HepG2 (cell line): ENCODE measurements around the gene ZKSCAN5. TPM values are rescaled to one million over a fixed set of nuclear protein-coding genes. Genes with fewer than 3 reads are reported as not detected.
A peak's percentile ranks its signal among the peaks of the same experiment; 100 is the strongest.

ENCODE experiments used
- DR1 ChIP-seq: sonication (generic); formaldehyde crosslinking; IDR thresholded peaks from 2 replicates; pipeline ENCODE4 v1.8.0; 2021; ENCODE audit warnings: mild to moderate bottlenecking, missing genetic modification reagents, inconsistent platforms
- EED ChIP-seq: sonication (generic); formaldehyde crosslinking; IDR thresholded peaks from 2 replicates; pipeline ENCODE4 v1.5.0; 2020; ENCODE audit warnings: mild to moderate bottlenecking, missing genetic modification reagents
- HNRNPL ChIP-seq: fragments of 200-400 bp; formaldehyde crosslinking; IDR thresholded peaks from 2 replicates; pipeline ENCODE4 v1.6.1; 2017; ENCODE audit warnings: mild to moderate bottlenecking, low read depth, low read length
- IKZF4 ChIP-seq: sonication (generic); formaldehyde crosslinking; IDR thresholded peaks from 2 replicates; pipeline ENCODE4 v1.5.1; 2020; ENCODE audit warnings: borderline replicate concordance, mild to moderate bottlenecking, low read depth, missing genetic modification reagents; ENCODE audit errors: not compliant biosample characterization
- KLF11 ChIP-seq: IDR thresholded peaks from 2 replicates; pipeline ENCODE4 v1.6.1; 2016; ENCODE audit warnings: missing compliant biosample characterization
- NR2C2 ChIP-seq: sonication (generic); formaldehyde crosslinking; IDR thresholded peaks from 2 replicates; pipeline ENCODE4 v1.4.0; 2020; ENCODE audit warnings: missing genetic modification reagents, mild to moderate bottlenecking, moderate library complexity, borderline replicate concordance
- NR2F1 ChIP-seq, 2 experiments: fragments of 450-650 bp in 1 of 2; formaldehyde crosslinking in 1 of 2; IDR thresholded peaks; 2 replicates each; pipeline versions ENCODE4 v1.5.0 to v1.6.1; 2016 to 2020; ENCODE audit warnings: mild to moderate bottlenecking in 1 of 2, missing compliant biosample characterization in 1 of 2, missing genetic modification reagents in 1 of 2, moderate library complexity in 1 of 2
- PHF21A ChIP-seq: sonication (generic); formaldehyde crosslinking; IDR thresholded peaks from 2 replicates; pipeline ENCODE4 v1.5.0; 2020; ENCODE audit warnings: mild to moderate bottlenecking, missing genetic modification reagents
- SNAI1 ChIP-seq: sonication (generic); formaldehyde crosslinking; IDR thresholded peaks from 2 replicates; pipeline ENCODE4 v1.5.0; 2020; ENCODE audit warnings: mild to moderate bottlenecking, missing genetic modification reagents, borderline replicate concordance
- TEF ChIP-seq: sonication (generic); formaldehyde crosslinking; IDR thresholded peaks from 2 replicates; pipeline ENCODE4 v1.5.0; 2020; ENCODE audit warnings: missing genetic modification reagents
- XRCC5 ChIP-seq: fragments of 200-400 bp; formaldehyde crosslinking; optimal IDR thresholded peaks from 2 replicates; pipeline ENCODE3; 2017; ENCODE audit warnings: mild to moderate bottlenecking, low read length
- ZKSCAN8 ChIP-seq: IDR thresholded peaks from 2 replicates; pipeline ENCODE4 v1.6.1; 2016; ENCODE audit warnings: borderline replicate concordance, missing genetic modification reagents, missing compliant biosample characterization
- ZNF720 ChIP-seq: sonication (generic); formaldehyde crosslinking; IDR thresholded peaks from 2 replicates; pipeline ENCODE4 v1.4.0; 2020; ENCODE audit warnings: missing genetic modification reagents
- ZZZ3 ChIP-seq: sonication (generic); formaldehyde crosslinking; IDR thresholded peaks from 2 replicates; pipeline ENCODE4 v1.4.0; 2020; ENCODE audit warnings: missing genetic modification reagents, mild to moderate bottlenecking, borderline replicate concordance
- polyA plus RNA-seq, 8 experiments: library from polyadenylated mRNA; depleted of rRNA in 3 of 8; stranded (reverse) in 7 of 8; unstranded in 1 of 8; fragments of >200 nt; fragmentation: Illumina TruSeq in 4 of 8; extraction: Trizol in 4 of 8; gene quantifications; 2 replicates each; pipeline versions ENCODE4 v1.2.1 to v1.2.3, GENCODE V29; 2011 to 2016; ENCODE audit warnings: low read depth in 4 of 8, missing spikeins in 1 of 8, mixed read lengths in 1 of 8; ENCODE audit not compliant: insufficient read depth in 1 of 8
- total RNA-seq, 5 experiments: library from RNA; depleted of rRNA; stranded (reverse); fragments of >200 nt; fragmentation: Illumina TruSeq; extraction: Trizol; gene quantifications; 2 replicates each; pipeline ENCODE4 v1.2.3, GENCODE V29; 2016; ENCODE audit warnings: low read depth in 1 of 5
- TF ChIP-seq, protein P1 (sequence below): sonication (generic); formaldehyde crosslinking; IDR thresholded peaks from 2 replicates; pipeline ENCODE4 v1.4.0; 2020; ENCODE audit warnings: missing genetic modification reagents, borderline replicate concordance
- TF ChIP-seq, protein P2 (sequence below): IDR thresholded peaks from 2 replicates; pipeline ENCODE4 v1.6.1; 2016; ENCODE audit warnings: missing genetic modification reagents, missing compliant biosample characterization
- TF ChIP-seq, protein P3 (sequence below): sonication (generic); formaldehyde crosslinking; IDR thresholded peaks from 2 replicates; pipeline ENCODE4 v1.4.0; 2020; ENCODE audit warnings: mild to moderate bottlenecking, low read depth, missing genetic modification reagents
- TF ChIP-seq, protein P4 (sequence below): sonication (generic); formaldehyde crosslinking; IDR thresholded peaks from 2 replicates; pipeline ENCODE4 v1.4.0; 2020; ENCODE audit warnings: missing genetic modification reagents, borderline replicate concordance

The ZKSCAN5 gene
- total and polyA plus RNA-seq, 2 of the 13 experiments (the other 11 are each of a cell fraction or from before 2014, with no cell fraction given), result 5.5 to 11.7 TPM

- TF ChIP-seq, protein P1, sequence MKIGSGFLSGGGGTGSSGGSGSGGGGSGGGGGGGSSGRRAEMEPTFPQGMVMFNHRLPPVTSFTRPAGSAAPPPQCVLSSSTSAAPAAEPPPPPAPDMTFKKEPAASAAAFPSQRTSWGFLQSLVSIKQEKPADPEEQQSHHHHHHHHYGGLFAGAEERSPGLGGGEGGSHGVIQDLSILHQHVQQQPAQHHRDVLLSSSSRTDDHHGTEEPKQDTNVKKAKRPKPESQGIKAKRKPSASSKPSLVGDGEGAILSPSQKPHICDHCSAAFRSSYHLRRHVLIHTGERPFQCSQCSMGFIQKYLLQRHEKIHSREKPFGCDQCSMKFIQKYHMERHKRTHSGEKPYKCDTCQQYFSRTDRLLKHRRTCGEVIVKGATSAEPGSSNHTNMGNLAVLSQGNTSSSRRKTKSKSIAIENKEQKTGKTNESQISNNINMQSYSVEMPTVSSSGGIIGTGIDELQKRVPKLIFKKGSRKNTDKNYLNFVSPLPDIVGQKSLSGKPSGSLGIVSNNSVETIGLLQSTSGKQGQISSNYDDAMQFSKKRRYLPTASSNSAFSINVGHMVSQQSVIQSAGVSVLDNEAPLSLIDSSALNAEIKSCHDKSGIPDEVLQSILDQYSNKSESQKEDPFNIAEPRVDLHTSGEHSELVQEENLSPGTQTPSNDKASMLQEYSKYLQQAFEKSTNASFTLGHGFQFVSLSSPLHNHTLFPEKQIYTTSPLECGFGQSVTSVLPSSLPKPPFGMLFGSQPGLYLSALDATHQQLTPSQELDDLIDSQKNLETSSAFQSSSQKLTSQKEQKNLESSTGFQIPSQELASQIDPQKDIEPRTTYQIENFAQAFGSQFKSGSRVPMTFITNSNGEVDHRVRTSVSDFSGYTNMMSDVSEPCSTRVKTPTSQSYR (CRISPR knock-in tag), result no peak; the same call in 1 of the 2 replicates
- TF ChIP-seq ZNF720 (CRISPR knock-in tag) (0 out of 2 replicates have a peak, but pooled peaks have one; percentile 18), DR1 (CRISPR knock-in tag) (peak; percentile 97), HNRNPL (peak; percentile 78), XRCC5 (peak; percentile 56), ZKSCAN8 (CRISPR knock-in tag) (0 out of 2 replicates have a peak, but pooled peaks have one; percentile 2), IKZF4 (peak; percentile 48), TEF (0 out of 2 replicates have a peak, but pooled peaks have one; percentile 15), NR2C2 (CRISPR knock-in tag) (peak; percentile 91), PHF21A (CRISPR knock-in tag) (peak; percentile 53; the same call in 1 of the 2 replicates), ZZZ3 (peak; percentile 99; the same call in 1 of the 2 replicates), KLF11 (CRISPR knock-in tag) (peak; percentile 90; the same call in 1 of the 2 replicates), SNAI1 (CRISPR knock-in tag) (peak; percentile 26; the same call in 1 of the 2 replicates), EED (CRISPR knock-in tag) (peak; percentile 94), NR2F1 (CRISPR knock-in tag; IDR thresholded peaks at IDR 0.05) (no peak)
- TF ChIP-seq, protein P2, sequence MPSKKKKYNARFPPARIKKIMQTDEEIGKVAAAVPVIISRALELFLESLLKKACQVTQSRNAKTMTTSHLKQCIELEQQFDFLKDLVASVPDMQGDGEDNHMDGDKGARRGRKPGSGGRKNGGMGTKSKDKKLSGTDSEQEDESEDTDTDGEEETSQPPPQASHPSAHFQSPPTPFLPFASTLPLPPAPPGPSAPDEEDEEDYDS (CRISPR knock-in tag), result peak; percentile 49
- TF ChIP-seq, protein P3, sequence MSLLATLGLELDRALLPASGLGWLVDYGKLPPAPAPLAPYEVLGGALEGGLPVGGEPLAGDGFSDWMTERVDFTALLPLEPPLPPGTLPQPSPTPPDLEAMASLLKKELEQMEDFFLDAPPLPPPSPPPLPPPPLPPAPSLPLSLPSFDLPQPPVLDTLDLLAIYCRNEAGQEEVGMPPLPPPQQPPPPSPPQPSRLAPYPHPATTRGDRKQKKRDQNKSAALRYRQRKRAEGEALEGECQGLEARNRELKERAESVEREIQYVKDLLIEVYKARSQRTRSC (CRISPR knock-in tag), result peak; percentile 66; the same call in 1 of the 2 replicates
- TF ChIP-seq, protein P4, sequence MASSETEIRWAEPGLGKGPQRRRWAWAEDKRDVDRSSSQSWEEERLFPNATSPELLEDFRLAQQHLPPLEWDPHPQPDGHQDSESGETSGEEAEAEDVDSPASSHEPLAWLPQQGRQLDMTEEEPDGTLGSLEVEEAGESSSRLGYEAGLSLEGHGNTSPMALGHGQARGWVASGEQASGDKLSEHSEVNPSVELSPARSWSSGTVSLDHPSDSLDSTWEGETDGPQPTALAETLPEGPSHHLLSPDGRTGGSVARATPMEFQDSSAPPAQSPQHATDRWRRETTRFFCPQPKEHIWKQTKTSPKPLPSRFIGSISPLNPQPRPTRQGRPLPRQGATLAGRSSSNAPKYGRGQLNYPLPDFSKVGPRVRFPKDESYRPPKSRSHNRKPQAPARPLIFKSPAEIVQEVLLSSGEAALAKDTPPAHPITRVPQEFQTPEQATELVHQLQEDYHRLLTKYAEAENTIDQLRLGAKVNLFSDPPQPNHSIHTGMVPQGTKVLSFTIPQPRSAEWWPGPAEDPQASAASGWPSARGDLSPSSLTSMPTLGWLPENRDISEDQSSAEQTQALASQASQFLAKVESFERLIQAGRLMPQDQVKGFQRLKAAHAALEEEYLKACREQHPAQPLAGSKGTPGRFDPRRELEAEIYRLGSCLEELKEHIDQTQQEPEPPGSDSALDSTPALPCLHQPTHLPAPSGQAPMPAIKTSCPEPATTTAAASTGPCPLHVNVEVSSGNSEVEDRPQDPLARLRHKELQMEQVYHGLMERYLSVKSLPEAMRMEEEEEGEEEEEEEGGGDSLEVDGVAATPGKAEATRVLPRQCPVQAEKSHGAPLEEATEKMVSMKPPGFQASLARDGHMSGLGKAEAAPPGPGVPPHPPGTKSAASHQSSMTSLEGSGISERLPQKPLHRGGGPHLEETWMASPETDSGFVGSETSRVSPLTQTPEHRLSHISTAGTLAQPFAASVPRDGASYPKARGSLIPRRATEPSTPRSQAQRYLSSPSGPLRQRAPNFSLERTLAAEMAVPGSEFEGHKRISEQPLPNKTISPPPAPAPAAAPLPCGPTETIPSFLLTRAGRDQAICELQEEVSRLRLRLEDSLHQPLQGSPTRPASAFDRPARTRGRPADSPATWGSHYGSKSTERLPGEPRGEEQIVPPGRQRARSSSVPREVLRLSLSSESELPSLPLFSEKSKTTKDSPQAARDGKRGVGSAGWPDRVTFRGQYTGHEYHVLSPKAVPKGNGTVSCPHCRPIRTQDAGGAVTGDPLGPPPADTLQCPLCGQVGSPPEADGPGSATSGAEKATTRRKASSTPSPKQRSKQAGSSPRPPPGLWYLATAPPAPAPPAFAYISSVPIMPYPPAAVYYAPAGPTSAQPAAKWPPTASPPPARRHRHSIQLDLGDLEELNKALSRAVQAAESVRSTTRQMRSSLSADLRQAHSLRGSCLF (CRISPR knock-in tag), result no peak
Observed at GRCh38 chr7:99558306-99559174, 54.1 kb downstream of the ZKSCAN5 start, which contains the start of gene ZNF655 (continued).
